SK-N-MC (cell line): ENCODE results near the gene RHCE.
"Not testable (repeated sequence)": the region's sequence is repeated elsewhere in the genome, so short reads cannot be mapped to it uniquely, and the experiment has no call there.

Experiments
- EZH2 ChIP-seq: fragments of 200-600 bp; sonication (generic); IDR thresholded peaks from one replicate; pipeline ENCODE4 v1.6.1; 2017; ENCODE audit warnings: antibody characterized with exemption
- FOXP2 ChIP-seq: optimal IDR thresholded peaks from 2 replicates; pipeline ENCODE3; 2011; ENCODE audit warnings: mild to moderate bottlenecking, moderate library complexity; ENCODE audit not compliant: insufficient read depth; ENCODE audit errors: extremely low read length, control extremely low read depth
- POLR2AphosphoS5 ChIP-seq: IDR thresholded peaks from 2 replicates; pipeline ENCODE4 v1.6.1; 2012; ENCODE audit warnings: mild to moderate bottlenecking, low read depth, low read length, borderline replicate concordance

DNA sequence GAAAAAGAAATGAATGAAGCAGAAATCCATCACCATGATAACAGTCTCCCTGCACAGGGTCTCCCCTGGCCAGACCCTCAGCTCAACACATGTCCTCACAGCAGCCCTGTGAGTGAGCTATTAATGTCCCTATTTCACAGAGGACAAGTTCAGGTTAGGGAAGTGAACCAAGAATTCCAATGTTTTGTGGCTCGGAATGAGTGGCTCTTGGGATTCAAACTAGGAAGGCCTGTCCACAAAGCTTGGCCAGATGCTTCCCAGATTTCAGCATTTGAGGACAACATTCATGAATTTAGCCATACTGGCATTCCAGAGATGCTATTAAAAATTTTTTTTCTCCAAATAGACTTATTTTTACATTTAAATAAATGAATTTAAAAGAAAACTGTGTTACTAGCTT, 38.1 kb downstream of the RHCE start:
- TF ChIP-seq POLR2AphosphoS5, EZH2, FOXP2: not testable (repeated sequence)
